ENCODE measurements around the gene CAVIN2.

Gene CAVIN2

GRCh38 chr2:191835539-191836350, 11.1 kb downstream of the CAVIN2 start:
- Histone ChIP-seq H3K27me3 (no peaks in the 10 kb centered on the region), H3K36me3 (no peaks in the 10 kb centered on the region), H3K4me3 (ENCODE audit: low read depth, low read length) (no peak overlapping the region), H3K9me3 (no peaks in the 10 kb centered on the region), H3K4me1 (no peaks in the 10 kb centered on the region)
- no peak; the same call in 1 of the 2 replicates for TF ChIP-seq CTCF (IDR thresholded peaks at IDR 0.05; ENCODE audit: low read depth, low read length)
- no peak for DNase-seq

GRCh38 chr2:191835100-191835499, 11.8 kb downstream of the CAVIN2 start:
- no peak for DNase-seq
- no peaks in the 10 kb centered on the region for H3K9me3 ChIP-seq
- TF ChIP-seq CTCF (IDR thresholded peaks at IDR 0.05; ENCODE audit: low read depth, low read length) = no peak
- no peaks in the 10 kb centered on the region for H3K27me3 ChIP-seq
- H3K36me3 ChIP-seq = no peaks in the 10 kb centered on the region
- H3K4me3 ChIP-seq (ENCODE audit: low read depth, low read length) = no peak overlapping the region
- H3K4me1 ChIP-seq = no peaks in the 10 kb centered on the region

DNA sequence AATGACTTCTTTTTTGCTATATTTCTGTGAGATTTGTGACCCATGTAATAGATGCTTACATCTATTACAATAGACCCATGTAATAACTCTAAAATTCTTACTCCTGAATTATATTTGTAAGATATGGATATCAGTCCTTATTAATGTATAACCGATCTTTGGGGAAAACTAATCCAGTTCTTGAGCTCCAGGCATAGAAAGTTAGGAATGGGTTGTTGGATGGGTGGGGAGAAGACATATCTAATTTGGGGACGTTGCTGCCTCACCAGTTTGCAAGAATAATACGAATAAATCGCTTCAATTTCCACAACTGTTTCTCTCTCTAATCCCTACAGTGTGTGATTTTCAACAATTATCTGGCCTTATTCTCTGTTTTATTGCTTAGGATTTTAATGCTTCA, 13.5 kb downstream of the CAVIN2 start:
- no peak overlapping the region for H3K4me3 ChIP-seq (ENCODE audit: low read depth, low read length)
- no peaks in the 10 kb centered on the region for H3K27me3 ChIP-seq
- no peaks in the 10 kb centered on the region for H3K36me3 ChIP-seq
- TF ChIP-seq CTCF (IDR thresholded peaks at IDR 0.05; ENCODE audit: low read depth, low read length) = no peak
- H3K4me1 ChIP-seq = no peaks in the 10 kb centered on the region
- H3K9me3 ChIP-seq = no peaks in the 10 kb centered on the region
- DNase-seq = no peak

GRCh38 chr2:191832668-191833067, 14.2 kb downstream of the CAVIN2 start:
- DNase-seq = no peak

GRCh38 chr2:191831410-191831994, 15.4 kb downstream of the CAVIN2 start:
- Histone ChIP-seq H3K9me3 (no peaks in the 10 kb centered on the region), H3K36me3 (no peaks in the 10 kb centered on the region), H3K4me3 (ENCODE audit: low read depth, low read length) (no peak overlapping the region), H3K4me1 (no peaks in the 10 kb centered on the region), H3K27me3 (no peaks in the 10 kb centered on the region)
- TF ChIP-seq CTCF (IDR thresholded peaks at IDR 0.05; ENCODE audit: low read depth, low read length) = no peak
- no peak for DNase-seq

More at GRCh38 chr2:191832668-191833067, 14.2 kb downstream of the CAVIN2 start:
- Histone ChIP-seq H3K27me3 (no peaks in the 10 kb centered on the region), H3K36me3 (no peaks in the 10 kb centered on the region), H3K9me3 (no peaks in the 10 kb centered on the region), H3K4me1 (no peaks in the 10 kb centered on the region), H3K4me3 (ENCODE audit: low read depth, low read length) (no peak overlapping the region)
- TF ChIP-seq CTCF (IDR thresholded peaks at IDR 0.05; ENCODE audit: low read depth, low read length) = no peak

DNA sequence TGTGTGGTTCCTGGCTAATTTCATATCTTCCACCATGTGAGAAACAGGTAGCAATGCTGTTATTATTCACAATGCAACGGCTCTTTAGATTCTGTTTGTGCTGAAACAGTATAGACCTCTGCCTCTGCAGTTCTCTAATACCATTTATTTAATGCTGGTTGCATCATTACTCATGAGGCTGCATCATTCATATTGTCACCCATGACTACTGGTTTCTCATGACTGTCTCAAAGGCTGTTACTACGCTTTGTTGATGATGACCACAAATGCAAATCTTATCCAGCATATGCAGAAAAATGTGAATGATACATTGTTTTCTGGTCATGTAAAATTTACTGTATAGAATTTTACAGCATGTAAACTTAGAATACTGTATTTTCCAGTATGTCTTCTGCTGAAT, 22.5 kb downstream of the CAVIN2 start:
- DNase-seq = no peak
- H3K36me3 ChIP-seq = no peaks in the 10 kb centered on the region
- H3K9me3 ChIP-seq = no peaks in the 10 kb centered on the region
- no peaks in the 10 kb centered on the region for H3K27me3 ChIP-seq
- H3K4me3 ChIP-seq (ENCODE audit: low read depth, low read length) = no peak overlapping the region
- H3K4me1 ChIP-seq = no peaks in the 10 kb centered on the region
- TF ChIP-seq CTCF (IDR thresholded peaks at IDR 0.05; ENCODE audit: low read depth, low read length) = no peak
